ENCODE measurements around the gene CMIP.

The CMIP gene

GRCh38 chr16:81639348-81639747 is 194.7 kb downstream of the CMIP start:
- TF ChIP-seq CTCF (IDR thresholded peaks at IDR 0.05; ENCODE audit: low read depth, low read length) = no peak

GRCh38 chr16:81639931-81640680 is 195.5 kb downstream of the CMIP start:
- no peak overlapping the region for H3K4me3 ChIP-seq (ENCODE audit: low read depth, low read length)
- TF ChIP-seq CTCF (IDR thresholded peaks at IDR 0.05; ENCODE audit: low read depth, low read length) = no peak

More at GRCh38 chr16:81639348-81639747, 194.7 kb downstream of the CMIP start:
- no peak overlapping the region for H3K4me3 ChIP-seq (ENCODE audit: low read depth, low read length)

DNA sequence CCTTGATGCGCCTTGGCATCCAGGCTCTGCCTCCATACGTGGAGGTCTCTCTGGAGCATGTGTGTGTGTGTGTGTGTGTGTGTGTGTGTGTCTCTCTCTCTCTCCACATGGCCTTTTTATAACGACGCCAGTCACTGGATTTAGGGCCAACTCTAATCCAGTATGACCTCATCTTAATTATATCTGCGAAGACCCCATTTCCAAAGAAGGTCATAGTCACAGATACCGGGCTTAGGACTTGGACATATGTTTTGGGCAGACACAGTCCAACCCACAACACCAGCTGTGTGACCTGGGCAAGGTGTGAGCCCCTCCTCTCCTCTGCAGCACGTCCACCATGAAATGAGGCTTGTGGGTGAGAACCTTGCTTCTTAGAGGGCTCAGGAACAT is 196.1 kb downstream of the CMIP start:
- no peak overlapping the region for H3K4me3 ChIP-seq (ENCODE audit: low read depth, low read length)

GRCh38 chr16:81641395-81642106 is 196.9 kb downstream of the CMIP start:
- no peak for TF ChIP-seq CTCF (IDR thresholded peaks at IDR 0.05; ENCODE audit: low read depth, low read length)
- no peak overlapping the region for H3K4me3 ChIP-seq (ENCODE audit: low read depth, low read length)

More for the DNA sequence above, 196.1 kb downstream of the CMIP start:
- no peak for TF ChIP-seq CTCF (IDR thresholded peaks at IDR 0.05; ENCODE audit: low read depth, low read length)

GRCh38 chr16:81642107-81642436 is 197.5 kb downstream of the CMIP start:
- no peak overlapping the region for H3K4me3 ChIP-seq (ENCODE audit: low read depth, low read length)
- TF ChIP-seq CTCF (IDR thresholded peaks at IDR 0.05; ENCODE audit: low read depth, low read length) = no peak

- H3K4me3 ChIP-seq (ENCODE audit: low read depth, low read length) = no peak overlapping the region
- no peak for TF ChIP-seq CTCF (IDR thresholded peaks at IDR 0.05; ENCODE audit: low read depth, low read length)
These were observed 198.3 kb downstream of the CMIP start for GRCh38 chr16:81642943-81643342.

GRCh38 chr16:81645266-81645694 is 200.7 kb downstream of the CMIP start:
- no peak overlapping the region for H3K4me3 ChIP-seq (ENCODE audit: low read depth, low read length)
- TF ChIP-seq CTCF (IDR thresholded peaks at IDR 0.05; ENCODE audit: low read depth, low read length) = no peak
